GM10266 (cell line): ENCODE data around the gene SLC5A6.
"Not testable (repeated sequence)": the region's sequence is repeated elsewhere in the genome, so short reads cannot be mapped to it uniquely, and the experiment has no call there.

Experiments
- DNase-seq: peaks from one replicate; pipeline ENCODE4 v3.0.0; 2012; ENCODE audit errors: extremely low spot score
- TF ChIP-seq, protein P1 (sequence below): IDR thresholded peaks from 2 replicates; pipeline ENCODE4 v1.5.1; 2012; ENCODE audit warnings: mild to moderate bottlenecking, low read depth; ENCODE audit not compliant: control insufficient read depth, insufficient read depth; ENCODE audit errors: missing control alignments

SLC5A6 gene

DNA sequence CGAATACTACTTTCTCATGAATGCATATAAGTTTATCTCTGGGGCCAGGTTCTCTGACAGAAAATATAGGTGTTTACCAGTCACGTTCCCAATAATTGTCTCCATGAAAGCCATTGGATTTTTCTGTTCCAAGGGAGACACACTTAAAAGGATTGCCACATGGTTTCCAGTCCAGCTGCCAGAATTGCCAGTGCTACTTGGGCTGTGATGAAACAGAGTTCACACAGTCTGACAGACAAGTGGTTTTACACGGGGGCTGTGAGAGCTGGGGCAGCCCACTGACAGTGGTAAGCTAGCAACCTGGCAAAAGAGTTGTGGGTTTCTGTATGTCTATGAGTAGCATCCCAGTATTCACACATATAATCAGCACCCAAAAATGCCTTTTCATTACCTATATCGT lies 28.0 kb downstream of the SLC5A6 start:
- TF ChIP-seq, protein P1, sequence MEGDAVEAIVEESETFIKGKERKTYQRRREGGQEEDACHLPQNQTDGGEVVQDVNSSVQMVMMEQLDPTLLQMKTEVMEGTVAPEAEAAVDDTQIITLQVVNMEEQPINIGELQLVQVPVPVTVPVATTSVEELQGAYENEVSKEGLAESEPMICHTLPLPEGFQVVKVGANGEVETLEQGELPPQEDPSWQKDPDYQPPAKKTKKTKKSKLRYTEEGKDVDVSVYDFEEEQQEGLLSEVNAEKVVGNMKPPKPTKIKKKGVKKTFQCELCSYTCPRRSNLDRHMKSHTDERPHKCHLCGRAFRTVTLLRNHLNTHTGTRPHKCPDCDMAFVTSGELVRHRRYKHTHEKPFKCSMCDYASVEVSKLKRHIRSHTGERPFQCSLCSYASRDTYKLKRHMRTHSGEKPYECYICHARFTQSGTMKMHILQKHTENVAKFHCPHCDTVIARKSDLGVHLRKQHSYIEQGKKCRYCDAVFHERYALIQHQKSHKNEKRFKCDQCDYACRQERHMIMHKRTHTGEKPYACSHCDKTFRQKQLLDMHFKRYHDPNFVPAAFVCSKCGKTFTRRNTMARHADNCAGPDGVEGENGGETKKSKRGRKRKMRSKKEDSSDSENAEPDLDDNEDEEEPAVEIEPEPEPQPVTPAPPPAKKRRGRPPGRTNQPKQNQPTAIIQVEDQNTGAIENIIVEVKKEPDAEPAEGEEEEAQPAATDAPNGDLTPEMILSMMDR, result no peak
- no peak for DNase-seq

DNA sequence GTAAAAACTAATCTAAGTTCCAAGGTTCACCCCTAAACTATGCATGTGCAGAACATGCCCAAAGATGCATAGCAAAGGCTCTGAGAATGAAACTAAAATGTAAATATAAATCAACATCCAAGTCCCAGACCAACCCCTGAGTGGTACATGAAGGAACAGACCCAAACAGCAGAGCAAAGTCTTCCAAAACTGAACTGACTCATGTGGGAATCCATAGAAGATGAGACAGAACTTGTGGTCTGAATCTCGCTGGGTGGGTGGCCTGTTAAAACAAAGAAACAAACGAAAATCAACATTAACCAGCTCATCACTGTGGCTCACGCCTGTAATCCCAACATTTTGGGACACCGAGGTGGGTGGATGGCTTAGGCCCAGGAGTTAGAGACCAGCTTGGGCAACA lies 29.7 kb downstream of the SLC5A6 start:
- TF ChIP-seq, protein P1, result no peak
- no peak for DNase-seq

DNA sequence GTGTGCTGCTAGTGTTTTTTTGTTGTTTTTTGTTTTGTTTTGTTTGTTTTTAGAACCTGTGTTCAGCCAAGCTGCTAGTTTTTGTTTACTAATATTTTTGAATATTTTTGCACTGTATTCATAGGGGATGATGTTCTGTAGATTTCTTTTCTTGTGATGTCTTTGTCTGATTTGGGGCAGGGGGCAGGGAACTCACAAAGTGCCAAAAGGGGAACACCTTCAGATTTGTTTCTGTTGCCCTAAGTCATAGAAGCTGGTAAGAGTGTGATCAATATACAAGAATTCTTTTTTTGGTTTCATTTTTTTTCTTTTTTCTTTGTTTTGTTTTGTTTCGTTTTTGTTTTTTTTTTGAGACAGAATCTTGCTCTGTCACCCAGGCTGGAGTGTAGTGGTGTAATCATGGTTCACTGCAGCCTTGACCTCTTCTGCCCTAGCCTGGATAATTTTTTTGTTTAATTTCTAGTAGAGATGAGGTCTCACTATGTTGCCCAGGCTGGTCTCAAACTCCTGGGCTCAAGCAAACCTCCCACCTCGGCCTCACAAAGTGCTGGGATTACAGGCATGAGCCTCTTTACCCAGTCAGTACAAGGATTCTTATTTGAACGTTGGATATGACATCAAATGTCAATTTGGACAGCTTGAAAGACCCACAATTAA lies 32.6 kb downstream of the SLC5A6 start:
- DNase-seq, result no peak
- TF ChIP-seq, protein P1, result no peak

DNA sequence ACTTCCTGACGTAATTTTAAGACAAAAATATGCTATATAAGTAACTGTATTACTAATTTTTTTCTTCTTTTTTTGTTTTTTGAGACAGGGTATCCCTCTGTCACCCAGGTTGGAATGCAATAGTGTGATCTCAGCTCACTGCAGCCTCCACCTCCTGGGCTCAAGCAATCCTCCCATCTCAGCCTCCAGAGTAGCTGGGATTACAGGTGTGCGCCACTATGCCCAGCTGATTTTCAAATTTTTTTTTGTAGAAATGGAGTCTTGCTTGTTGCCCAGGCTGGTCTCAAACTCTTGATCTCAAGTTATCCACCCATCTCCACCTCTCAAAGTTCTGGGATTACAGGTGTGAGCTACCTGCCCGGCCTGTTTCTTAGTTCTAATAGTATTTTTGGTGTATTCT lies 33.6 kb downstream of the SLC5A6 start:
- DNase-seq, result no peak
- TF ChIP-seq, protein P1, result no peak

DNA sequence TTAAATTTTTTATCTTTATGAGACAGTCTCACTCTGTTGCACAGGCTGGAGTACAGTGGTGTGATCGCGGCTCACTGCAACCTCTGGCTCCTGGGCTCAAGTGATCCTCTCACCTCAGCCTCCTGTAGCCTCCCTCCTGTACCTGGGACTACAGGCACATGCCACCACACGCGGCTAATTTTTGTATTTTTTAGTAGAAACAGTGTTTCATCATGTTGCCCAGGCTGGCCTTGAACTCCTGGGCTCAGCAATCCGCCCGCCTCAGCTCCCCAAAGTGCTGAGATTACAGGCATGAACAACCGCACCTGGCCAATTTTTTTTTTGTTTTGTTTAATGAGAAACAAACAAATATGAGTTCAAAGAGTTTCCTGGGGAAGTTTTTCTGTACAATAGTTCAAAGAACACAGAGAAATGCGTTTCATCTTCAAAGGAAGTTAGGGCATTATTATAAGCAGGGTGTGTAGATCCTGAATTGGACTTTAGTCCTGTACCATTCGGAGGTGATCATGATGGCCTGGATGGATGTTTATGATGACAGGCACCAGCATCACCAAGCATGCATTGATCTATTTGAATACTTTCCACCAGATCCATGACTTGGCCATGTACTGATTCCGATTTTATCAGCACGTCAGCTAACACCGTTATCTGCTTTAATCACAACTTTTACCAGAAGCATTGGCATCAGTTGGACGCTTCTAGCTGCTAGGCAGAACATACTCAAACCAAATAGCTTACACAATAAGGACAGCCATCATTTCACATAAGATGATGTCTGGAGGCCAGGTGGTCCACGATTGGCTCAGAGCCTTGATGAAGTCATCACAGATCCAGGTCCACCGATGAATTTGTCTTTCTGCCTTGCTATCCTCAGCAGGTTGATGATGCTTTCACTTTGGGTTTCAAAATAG lies 34.4 kb downstream of the SLC5A6 start:
- TF ChIP-seq, protein P1, result no peak
- no peak for DNase-seq

DNA sequence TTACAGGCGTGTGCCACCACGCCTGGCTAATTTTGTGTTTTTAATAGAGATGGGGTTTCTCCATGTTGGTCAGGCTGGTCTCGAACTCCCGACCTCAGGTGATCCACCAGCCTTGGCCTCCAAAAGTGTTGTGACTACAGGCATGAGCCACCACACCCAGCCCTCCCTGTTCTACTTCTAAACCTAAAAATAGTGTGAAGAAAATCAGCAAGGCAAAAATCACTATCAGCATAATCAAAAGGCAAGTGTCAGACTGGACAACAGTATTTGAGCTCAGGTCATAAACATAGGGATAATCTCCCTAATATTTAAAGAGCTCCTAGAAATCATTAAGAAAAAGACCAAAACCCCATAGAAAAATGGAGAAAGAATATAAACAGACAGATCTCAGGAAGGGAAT lies 36.3 kb downstream of the SLC5A6 start:
- not testable (repeated sequence) for DNase-seq

DNA sequence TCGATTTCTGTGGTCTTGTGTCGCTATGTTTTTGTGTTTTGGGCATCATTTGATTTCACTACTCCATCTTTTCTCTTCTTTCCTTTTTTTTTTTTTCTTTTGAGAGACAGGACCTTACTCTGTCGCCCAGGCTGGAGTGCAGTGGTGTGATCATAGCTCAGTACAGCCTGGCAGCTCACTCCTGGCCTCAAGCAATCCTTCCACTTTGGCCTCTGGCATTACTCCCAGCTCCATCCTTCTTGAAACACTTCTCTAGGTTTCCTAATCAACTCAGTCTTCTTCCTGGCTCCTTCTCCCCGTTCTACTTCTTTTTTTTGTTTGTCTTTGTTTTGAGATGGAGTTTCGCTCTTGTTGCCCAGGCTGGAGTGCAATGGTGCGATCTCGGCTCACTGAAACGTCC lies 36.7 kb downstream of the SLC5A6 start:
- DNase-seq, result no peak
- TF ChIP-seq, protein P1, result no peak
